HEK293T (cell line): ENCODE data around the gene ZYX.

Experiments
- ELF4 ChIP-seq: fragments of 450-650 bp; IDR thresholded peaks from 2 replicates; pipeline ENCODE4 v1.6.1; 2017; ENCODE audit warnings: antibody characterized with exemption
- FOXA1 ChIP-seq: fragments of 450-650 bp; IDR thresholded peaks from 2 replicates; pipeline ENCODE4 v1.6.1; 2016; ENCODE audit warnings: mild to moderate bottlenecking
- FOXK2 ChIP-seq: fragments of 450-650 bp; IDR thresholded peaks from 2 replicates; pipeline ENCODE4 v1.6.1; 2016; ENCODE audit warnings: mild to moderate bottlenecking
- HDGF ChIP-seq: fragments of 450-650 bp; IDR thresholded peaks from 2 replicates; pipeline ENCODE4 v1.6.1; 2017; ENCODE audit warnings: antibody characterized with exemption, borderline replicate concordance
- L3MBTL2 ChIP-seq: fragments of 450-650 bp; conservative IDR thresholded peaks from 2 replicates; pipeline ENCODE4 v1.6.1; 2016; ENCODE audit warnings: mild to moderate bottlenecking
- LEF1 ChIP-seq: fragments of 450-650 bp; IDR thresholded peaks from 2 replicates; pipeline ENCODE4 v1.6.1; 2017; ENCODE audit warnings: mild to moderate bottlenecking, borderline replicate concordance
- SP1 ChIP-seq: fragments of 450-650 bp; IDR thresholded peaks from 2 replicates; pipeline ENCODE4 v1.6.1; 2017
- SUZ12 ChIP-seq: fragments of 450-650 bp; IDR thresholded peaks from 2 replicates; pipeline ENCODE4 v1.6.1; 2016; ENCODE audit warnings: mild to moderate bottlenecking
- ZNF384 ChIP-seq: fragments of 450-650 bp; IDR thresholded peaks from 2 replicates; pipeline ENCODE4 v1.6.1; 2016

GRCh38 chr7:143345428-143345900, 35.7 kb upstream of the ZYX start:
- TF ChIP-seq LEF1 (no peak), SP1 (no peak), FOXA1 (no peak), SUZ12 (no peak), L3MBTL2 (peak; percentile 45; the same call in 1 of the 2 replicates), FOXK2 (no peak), HDGF (no peak), ZNF384 (no peak), ELF4 (no peak)
